ENCODE results near the gene MTURN.

The MTURN gene

DNA sequence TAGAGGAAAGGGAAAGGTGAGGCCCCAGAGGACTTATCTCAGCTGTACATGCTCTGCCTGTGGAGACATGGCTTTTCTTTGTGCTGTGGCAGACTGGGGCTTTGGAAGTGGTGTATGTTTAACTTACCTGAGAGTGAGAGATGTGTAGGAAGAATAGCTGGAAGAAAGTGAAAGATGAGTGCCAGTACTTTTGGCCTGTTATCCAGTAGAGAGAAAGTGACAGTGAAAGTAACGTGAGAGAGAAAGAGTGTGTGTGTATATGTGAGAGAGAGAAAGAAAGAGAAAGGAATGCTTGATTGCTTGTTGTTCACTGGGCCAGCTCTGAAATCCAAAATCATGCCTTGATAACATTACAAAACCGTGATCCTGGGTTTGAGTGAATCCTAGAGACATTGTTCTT lies 25.5 kb downstream of the MTURN start:
- no peak for FAIRE-seq
- TF ChIP-seq POLR2A (IDR thresholded peaks at IDR 0.05; ENCODE audit: low read depth, low read length): no peak
- no peak for DNase-seq (ENCODE audit: insufficient read length, low spot score)

DNA sequence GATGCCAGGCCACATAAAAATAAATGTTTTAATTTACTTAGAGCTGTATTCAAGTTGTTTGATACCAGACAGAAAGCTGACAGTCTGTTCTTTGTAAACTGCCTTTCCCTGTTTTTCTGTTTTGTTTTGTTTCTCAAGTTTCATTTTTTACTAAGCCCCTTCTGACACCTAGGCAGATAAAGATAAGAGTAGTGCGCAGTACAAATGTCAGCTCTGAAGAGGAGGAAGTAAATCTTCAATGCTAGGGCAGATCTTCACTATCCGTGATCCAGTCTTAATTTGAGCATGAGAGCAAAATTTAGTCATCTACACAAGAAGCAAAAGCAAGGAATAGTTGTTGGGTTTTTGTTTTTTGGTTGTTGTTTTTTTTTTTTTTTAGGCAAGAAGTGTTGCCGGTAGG lies 27.3 kb downstream of the MTURN start:
- FAIRE-seq (no peak), DNase-seq (ENCODE audit: insufficient read length, low spot score) (no peak)
- no peak for TF ChIP-seq POLR2A (IDR thresholded peaks at IDR 0.05; ENCODE audit: low read depth, low read length)

DNA sequence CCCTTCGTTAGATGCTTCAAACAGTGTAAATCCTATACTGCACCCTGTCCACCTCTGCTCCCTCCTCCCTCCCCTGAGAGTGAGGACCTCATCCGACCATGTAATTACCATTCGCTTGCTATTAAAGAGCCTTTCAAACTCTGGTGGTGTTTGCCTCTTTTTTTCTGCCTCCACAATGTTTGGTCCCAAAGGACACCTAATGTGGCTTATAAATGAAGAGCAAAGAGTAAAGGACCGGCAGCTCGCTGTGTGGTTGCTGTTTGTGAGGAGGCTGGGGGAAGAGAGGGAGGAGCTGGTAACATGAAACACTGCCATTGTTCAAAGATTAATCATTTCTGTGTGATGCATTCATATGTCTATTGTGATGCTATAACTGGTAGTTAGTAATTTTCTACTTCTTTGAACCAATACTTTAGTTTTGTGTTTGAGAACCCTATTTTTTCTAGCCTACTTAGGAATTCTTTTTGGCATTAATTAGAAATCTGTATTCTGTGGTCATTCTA lies 27.9 kb downstream of the MTURN start:
- FAIRE-seq (peak; percentile 33), DNase-seq (ENCODE audit: insufficient read length, low spot score) (peak; percentile 64)
- no peak for TF ChIP-seq POLR2A (IDR thresholded peaks at IDR 0.05; ENCODE audit: low read depth, low read length)

- no peak for FAIRE-seq
- no peak for TF ChIP-seq POLR2A (IDR thresholded peaks at IDR 0.05; ENCODE audit: low read depth, low read length)
- DNase-seq (ENCODE audit: insufficient read length, low spot score): no peak
These were observed 28.6 kb downstream of the MTURN start for GRCh38 chr7:30163231-30163894.

DNA sequence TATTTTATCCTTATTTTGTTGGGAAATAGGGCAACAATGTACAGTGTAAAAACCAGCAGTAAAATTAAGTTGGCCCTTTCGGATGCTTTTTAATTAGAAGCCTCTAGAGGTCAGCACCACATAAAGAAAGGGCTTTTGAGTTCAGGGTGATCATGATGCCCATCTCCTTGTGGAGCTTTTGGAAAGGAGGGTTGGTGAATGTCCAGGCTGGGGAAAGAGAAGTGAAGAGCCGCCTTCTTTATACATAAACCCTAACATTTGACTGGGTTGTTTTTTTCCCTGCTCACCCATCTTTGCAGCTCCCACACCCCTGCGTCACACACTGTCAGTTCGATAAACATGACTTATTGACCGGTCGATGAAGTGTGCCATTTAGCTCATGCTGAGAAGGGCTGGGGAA lies 29.8 kb downstream of the MTURN start:
- DNase-seq (ENCODE audit: insufficient read length, low spot score) (peak; percentile 50), FAIRE-seq (no peak)
- TF ChIP-seq POLR2A (IDR thresholded peaks at IDR 0.05; ENCODE audit: low read depth, low read length): no peak

- DNase-seq (ENCODE audit: insufficient read length, low spot score) (no peak), FAIRE-seq (no peak)
- no peak for TF ChIP-seq POLR2A (IDR thresholded peaks at IDR 0.05; ENCODE audit: low read depth, low read length)
These were observed 30.8 kb downstream of the MTURN start for GRCh38 chr7:30165590-30165989.

DNA sequence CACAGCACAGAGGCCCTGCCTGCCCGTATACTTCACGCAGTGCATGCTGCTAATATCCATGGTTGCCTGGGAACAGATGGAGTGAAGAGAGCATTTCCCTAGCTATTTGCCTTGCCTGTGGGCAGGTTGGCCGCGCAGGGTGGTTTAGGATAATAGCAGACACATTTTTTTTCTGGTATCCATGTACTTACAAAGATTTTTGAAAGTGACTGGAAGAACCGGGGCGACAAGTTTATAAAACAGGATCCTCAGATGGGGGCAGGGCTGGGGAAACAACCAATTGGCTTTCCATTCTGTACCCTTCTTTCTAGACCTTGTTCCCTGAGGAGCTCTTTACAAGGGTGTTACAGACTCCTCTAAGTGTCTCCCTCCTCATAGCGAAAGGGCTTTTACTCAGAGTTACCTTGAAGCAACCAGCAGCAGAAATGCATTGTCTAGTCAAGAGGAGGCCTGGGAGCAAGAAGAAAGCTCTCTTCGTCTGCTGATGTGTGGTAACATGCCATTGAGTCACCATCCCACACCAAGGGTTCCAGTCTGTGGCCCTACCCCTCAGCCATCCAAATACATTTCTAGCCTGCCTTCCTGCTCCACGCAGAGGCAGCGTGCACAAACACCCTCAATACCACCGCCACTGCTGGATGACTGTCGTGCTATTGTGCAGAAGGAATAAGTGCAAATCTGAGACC lies 31.5 kb downstream of the MTURN start:
- DNase-seq (ENCODE audit: insufficient read length, low spot score) (no peak), FAIRE-seq (no peak)
- no peak for TF ChIP-seq POLR2A (IDR thresholded peaks at IDR 0.05; ENCODE audit: low read depth, low read length)

DNA sequence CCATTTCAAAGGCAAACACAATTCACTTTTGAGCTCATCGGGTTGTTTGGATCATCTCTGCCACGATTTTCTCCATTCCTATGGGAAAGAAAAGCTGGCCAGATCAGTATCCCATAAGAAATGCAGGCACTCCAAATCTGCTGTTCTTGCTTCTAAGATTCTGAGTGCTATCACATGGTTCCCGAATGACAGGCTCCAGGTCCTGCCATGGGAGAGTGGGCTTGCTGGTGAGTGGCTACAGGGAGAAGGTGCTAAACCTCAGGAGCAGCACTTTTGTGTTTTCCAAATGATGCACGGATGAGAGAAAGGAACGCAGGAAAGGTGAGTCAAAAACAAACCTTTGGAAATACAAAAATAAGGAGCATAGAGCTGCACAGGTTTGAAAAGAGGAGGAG lies 32.1 kb downstream of the MTURN start:
- TF ChIP-seq POLR2A (IDR thresholded peaks at IDR 0.05; ENCODE audit: low read depth, low read length): no peak
- FAIRE-seq (no peak), DNase-seq (ENCODE audit: insufficient read length, low spot score) (no peak)

- FAIRE-seq (no peak), DNase-seq (ENCODE audit: insufficient read length, low spot score) (no peak)
- no peak for TF ChIP-seq POLR2A (IDR thresholded peaks at IDR 0.05; ENCODE audit: low read depth, low read length)
These were observed 33.1 kb downstream of the MTURN start for GRCh38 chr7:30167901-30168300.

- DNase-seq (ENCODE audit: insufficient read length, low spot score) (peak; percentile 91), FAIRE-seq (peak; percentile 6)
- TF ChIP-seq POLR2A (IDR thresholded peaks at IDR 0.05; ENCODE audit: low read depth, low read length): no peak
These were observed 34.2 kb downstream of the MTURN start for GRCh38 chr7:30168835-30169573.

DNA sequence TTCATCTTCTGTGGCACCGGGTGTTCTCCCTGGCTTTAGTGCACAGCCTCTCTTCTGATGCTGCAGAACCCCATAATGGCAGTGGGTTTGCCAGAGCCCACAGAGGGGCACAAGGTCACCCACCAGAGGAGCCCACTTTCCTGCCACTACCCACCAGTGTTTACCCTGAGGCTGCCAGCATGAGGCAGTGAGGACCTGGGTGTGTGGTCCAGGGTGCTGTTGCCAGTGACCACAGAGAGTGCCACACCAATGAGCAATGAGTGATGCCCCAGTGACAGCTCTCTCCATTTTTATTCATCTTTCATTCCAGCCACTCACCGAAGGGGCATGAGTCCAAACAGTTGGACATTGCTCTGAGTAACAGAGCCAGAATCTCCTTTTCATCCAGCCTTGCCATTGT lies 34.8 kb downstream of the MTURN start:
- no peak for TF ChIP-seq POLR2A (IDR thresholded peaks at IDR 0.05; ENCODE audit: low read depth, low read length)
- no peak for FAIRE-seq
- peak; percentile 35 for DNase-seq (ENCODE audit: insufficient read length, low spot score)

DNA sequence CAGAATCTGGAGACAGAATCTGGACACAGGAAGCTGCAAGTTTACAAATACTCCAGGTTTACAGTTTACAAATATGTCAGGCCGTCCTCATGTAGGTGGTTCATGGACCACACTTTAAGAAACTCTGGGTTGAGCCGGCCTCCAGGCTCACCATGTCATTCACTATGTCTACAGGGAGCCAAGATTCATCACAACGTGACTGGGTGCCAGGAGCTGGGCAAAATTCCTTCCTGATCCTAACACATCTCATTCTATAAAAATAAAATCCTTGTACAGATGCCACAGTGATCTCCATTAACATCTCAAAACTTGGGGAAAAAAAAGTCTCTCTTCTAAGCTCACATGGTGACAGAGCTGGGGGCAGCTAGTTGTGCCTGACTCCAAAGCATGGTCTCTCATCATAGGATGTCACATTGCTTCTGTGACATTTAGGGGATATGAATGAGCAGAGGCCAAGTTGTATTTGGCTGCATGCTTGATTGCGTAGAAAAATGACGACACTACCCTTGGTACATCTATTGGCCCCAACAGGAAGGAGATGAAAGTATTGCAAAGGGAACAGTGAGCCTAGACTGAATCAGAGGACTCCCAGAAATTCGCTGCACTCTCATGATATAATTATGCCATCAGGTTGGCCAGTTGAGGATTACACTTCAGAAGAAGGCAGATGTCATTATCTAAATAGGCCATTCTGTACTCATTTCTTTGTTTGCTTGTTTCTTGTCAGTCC lies 35.9 kb downstream of the MTURN start:
- no peak for FAIRE-seq
- no peak for DNase-seq (ENCODE audit: insufficient read length, low spot score)
- no peak for TF ChIP-seq POLR2A (IDR thresholded peaks at IDR 0.05; ENCODE audit: low read depth, low read length)

GRCh38 chr7:30171766-30172447 lies 37.1 kb downstream of the MTURN start:
- TF ChIP-seq POLR2A (IDR thresholded peaks at IDR 0.05; ENCODE audit: low read depth, low read length): no peak
- no peak for FAIRE-seq
- peak; percentile 67 for DNase-seq (ENCODE audit: insufficient read length, low spot score)
